Activated naive CD4-positive, alpha-beta T cell treated with anti-CD3 and anti-CD28 coated beads, Interleukin-2, amount 50 U/mL, for 24 hours (primary cell): ENCODE results near the gene SDC3.

ENCODE experiments used
- H3K27ac Mint-ChIP-seq: one replicate; pipeline ENCODE4 v1.8.0; 2021; ENCODE audit warnings: mild to moderate bottlenecking, mixed read lengths
- H3K27me3 Mint-ChIP-seq: one replicate; pipeline ENCODE4 v1.8.0; 2021; ENCODE audit warnings: mixed read lengths
- H3K36me3 Mint-ChIP-seq: one replicate; pipeline ENCODE4 v1.8.0; 2021; ENCODE audit warnings: mixed read lengths
- H3K4me1 Mint-ChIP-seq: one replicate; pipeline ENCODE4 v1.8.0; 2021; ENCODE audit warnings: mixed read lengths
- H3K4me3 Mint-ChIP-seq: one replicate; pipeline ENCODE4 v1.8.0; 2021; ENCODE audit warnings: mild to moderate bottlenecking, mixed read lengths
- H3K9me3 Mint-ChIP-seq: one replicate; pipeline ENCODE4 v1.8.0; 2021; ENCODE audit warnings: mixed read lengths

Gene SDC3

GRCh38 chr1:30823969-30824735 is 84.4 kb downstream of the SDC3 start:
- Mint-ChIP-seq H3K27ac (no peak overlapping the region), H3K4me3 (peak overlapping the region; percentile 84), H3K27me3 (peaks cover 51% of the 10 kb centered on the region), H3K4me1 (peaks cover 16% of the 10 kb centered on the region), H3K9me3 (no peaks in the 10 kb centered on the region), H3K36me3 (no peaks in the 10 kb centered on the region)

- Mint-ChIP-seq H3K4me1 (peaks cover 16% of the 10 kb centered on the region), H3K36me3 (no peaks in the 10 kb centered on the region), H3K27ac (no peak overlapping the region), H3K27me3 (peaks cover 50% of the 10 kb centered on the region), H3K9me3 (no peaks in the 10 kb centered on the region), H3K4me3 (peak overlapping the region; percentile 84)
Measured at GRCh38 chr1:30823627-30823968, 85.0 kb downstream of the SDC3 start.

- no peaks in the 10 kb centered on the region for H3K36me3 Mint-ChIP-seq
- H3K9me3 Mint-ChIP-seq = no peaks in the 10 kb centered on the region
- H3K27ac Mint-ChIP-seq = no peak overlapping the region
- peaks cover 16% of the 10 kb centered on the region for H3K4me1 Mint-ChIP-seq
- no peak overlapping the region for H3K4me3 Mint-ChIP-seq
- H3K27me3 Mint-ChIP-seq = peaks cover 51% of the 10 kb centered on the region
Measured at GRCh38 chr1:30822966-30823581, 85.5 kb downstream of the SDC3 start.

- Mint-ChIP-seq H3K4me1 (peaks cover 16% of the 10 kb centered on the region), H3K27me3 (peaks cover 54% of the 10 kb centered on the region), H3K36me3 (no peaks in the 10 kb centered on the region), H3K9me3 (no peaks in the 10 kb centered on the region), H3K27ac (no peak overlapping the region), H3K4me3 (no peak overlapping the region)
Measured at GRCh38 chr1:30822006-30822405, 86.6 kb downstream of the SDC3 start.

GRCh38 chr1:30820299-30820698 is 88.3 kb downstream of the SDC3 start:
- Mint-ChIP-seq H3K4me1 (peaks cover 15% of the 10 kb centered on the region), H3K27me3 (peaks cover 51% of the 10 kb centered on the region), H3K36me3 (no peaks in the 10 kb centered on the region), H3K27ac (no peak overlapping the region), H3K4me3 (no peak overlapping the region), H3K9me3 (no peaks in the 10 kb centered on the region)
